Measurements from ENCODE around the gene DCC.

The DCC gene

GRCh38 chr18:52531836-52532235, 191.8 kb downstream of the DCC start:
- no peak for TF ChIP-seq CTCF (IDR thresholded peaks at IDR 0.05; ENCODE audit: insufficient read depth, low read depth, low read length, missing control alignments)

GRCh38 chr18:52536039-52536438, 196.0 kb downstream of the DCC start:
- H3K4me3 ChIP-seq (ENCODE audit: low read length): no peak overlapping the region
- no peak for TF ChIP-seq CTCF (IDR thresholded peaks at IDR 0.05; ENCODE audit: insufficient read depth, low read depth, low read length, missing control alignments)
- no peak for DNase-seq (ENCODE audit: low read depth)

More at GRCh38 chr18:52531836-52532235, 191.8 kb downstream of the DCC start:
- DNase-seq (ENCODE audit: low read depth): no peak
- H3K4me3 ChIP-seq (ENCODE audit: low read length): no peak overlapping the region

GRCh38 chr18:52537261-52537660, 197.3 kb downstream of the DCC start:
- no peak overlapping the region for H3K4me3 ChIP-seq (ENCODE audit: low read length)
- no peak for TF ChIP-seq CTCF (IDR thresholded peaks at IDR 0.05; ENCODE audit: insufficient read depth, low read depth, low read length, missing control alignments)

GRCh38 chr18:52541056-52541455, 201.1 kb downstream of the DCC start:
- H3K4me3 ChIP-seq (ENCODE audit: low read length): no peak overlapping the region
- DNase-seq (ENCODE audit: low read depth): no peak
- TF ChIP-seq CTCF (IDR thresholded peaks at IDR 0.05; ENCODE audit: insufficient read depth, low read depth, low read length, missing control alignments): no peak

More at GRCh38 chr18:52537261-52537660, 197.3 kb downstream of the DCC start:
- no peak for DNase-seq (ENCODE audit: low read depth)

GRCh38 chr18:52544086-52544485, 204.1 kb downstream of the DCC start:
- no peak for DNase-seq (ENCODE audit: low read depth)
- no peak for TF ChIP-seq CTCF (IDR thresholded peaks at IDR 0.05; ENCODE audit: insufficient read depth, low read depth, low read length, missing control alignments)
- H3K4me3 ChIP-seq (ENCODE audit: low read length): no peak overlapping the region

GRCh38 chr18:52546686-52547346, 206.8 kb downstream of the DCC start:
- no peak for TF ChIP-seq CTCF (IDR thresholded peaks at IDR 0.05; ENCODE audit: insufficient read depth, low read depth, low read length, missing control alignments)
- no peak for DNase-seq (ENCODE audit: low read depth)
- H3K4me3 ChIP-seq (ENCODE audit: low read length): no peak overlapping the region

- no peak for TF ChIP-seq CTCF (IDR thresholded peaks at IDR 0.05; ENCODE audit: insufficient read depth, low read depth, low read length, missing control alignments)
Observed at GRCh38 chr18:52553441-52553840, 213.4 kb downstream of the DCC start.

More at GRCh38 chr18:52553441-52553840, 213.4 kb downstream of the DCC start:
- no peak overlapping the region for H3K4me3 ChIP-seq (ENCODE audit: low read length)
- no peak for DNase-seq (ENCODE audit: low read depth)
